ENCODE data around the gene KCNAB1. TPM values are rescaled to one million over a fixed set of nuclear protein-coding genes. Genes with fewer than 3 reads are reported as not detected.

The KCNAB1 gene
- total and polyA plus RNA-seq, 2 experiments from 2014 or later = 0.80 to 1.4 TPM

DNA sequence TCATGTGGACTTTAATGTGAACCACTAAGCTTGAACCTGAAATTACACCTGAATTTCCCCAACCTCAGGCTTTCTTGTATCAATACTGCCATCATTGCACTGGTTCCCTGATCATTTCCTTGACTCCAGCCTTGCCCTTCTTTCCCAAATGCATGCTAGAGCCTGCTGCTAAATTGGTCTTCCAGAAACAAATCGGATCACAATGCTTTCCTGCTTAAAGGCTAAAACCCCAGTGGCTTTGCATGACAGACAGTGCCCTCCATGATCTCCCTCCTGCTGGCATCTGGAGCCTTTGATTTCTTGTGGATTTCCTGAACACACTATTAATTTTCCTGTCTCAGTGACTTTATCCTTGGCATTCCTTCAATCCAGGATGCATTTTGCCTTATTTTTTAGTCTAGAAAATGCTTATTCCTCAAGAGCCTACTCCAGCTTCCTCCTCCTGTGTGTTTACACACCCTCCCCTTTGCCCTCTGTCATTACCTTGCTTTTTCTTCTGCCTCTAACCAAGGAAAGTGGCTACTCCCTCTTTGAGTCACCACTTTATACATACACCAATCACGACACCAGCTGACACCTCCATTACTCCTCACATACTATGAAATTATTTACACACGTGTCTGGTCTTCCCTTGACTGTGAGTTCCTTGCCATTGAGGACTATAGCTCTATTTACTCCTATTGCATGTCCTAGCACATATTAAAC lies 214.6 kb downstream of the KCNAB1 start:
- no peaks in the 10 kb centered on the region for H4K20me1 ChIP-seq (ENCODE audit: insufficient read depth, poor library complexity, severe bottlenecking)
- peak; percentile 55 for DNase-seq (ENCODE audit: low spot score)
- no peaks in the 10 kb centered on the region for H3K4me1 ChIP-seq (ENCODE audit: insufficient read depth)

GRCh38 chr3:156339491-156339890 lies 219.1 kb downstream of the KCNAB1 start:
- no peak overlapping the region for H2AFZ ChIP-seq
- 66% methylated on average over 3 of the region's 3 CpGs for WGBS (ENCODE audit: low lambda C conversion rate, missing lambda C conversion rate)
- no peak for TF ChIP-seq EZH2 (IDR thresholded peaks at IDR 0.05; ENCODE audit: borderline replicate concordance)
- TF ChIP-seq, protein P1, sequence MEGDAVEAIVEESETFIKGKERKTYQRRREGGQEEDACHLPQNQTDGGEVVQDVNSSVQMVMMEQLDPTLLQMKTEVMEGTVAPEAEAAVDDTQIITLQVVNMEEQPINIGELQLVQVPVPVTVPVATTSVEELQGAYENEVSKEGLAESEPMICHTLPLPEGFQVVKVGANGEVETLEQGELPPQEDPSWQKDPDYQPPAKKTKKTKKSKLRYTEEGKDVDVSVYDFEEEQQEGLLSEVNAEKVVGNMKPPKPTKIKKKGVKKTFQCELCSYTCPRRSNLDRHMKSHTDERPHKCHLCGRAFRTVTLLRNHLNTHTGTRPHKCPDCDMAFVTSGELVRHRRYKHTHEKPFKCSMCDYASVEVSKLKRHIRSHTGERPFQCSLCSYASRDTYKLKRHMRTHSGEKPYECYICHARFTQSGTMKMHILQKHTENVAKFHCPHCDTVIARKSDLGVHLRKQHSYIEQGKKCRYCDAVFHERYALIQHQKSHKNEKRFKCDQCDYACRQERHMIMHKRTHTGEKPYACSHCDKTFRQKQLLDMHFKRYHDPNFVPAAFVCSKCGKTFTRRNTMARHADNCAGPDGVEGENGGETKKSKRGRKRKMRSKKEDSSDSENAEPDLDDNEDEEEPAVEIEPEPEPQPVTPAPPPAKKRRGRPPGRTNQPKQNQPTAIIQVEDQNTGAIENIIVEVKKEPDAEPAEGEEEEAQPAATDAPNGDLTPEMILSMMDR (IDR thresholded peaks at IDR 0.05; ENCODE audit: poor library complexity) = no peak
- TF ChIP-seq EZH2phosphoT487 (IDR thresholded peaks at IDR 0.05; ENCODE audit: low read depth, severe bottlenecking, unreplicated experiment) = no peak
- no peaks in the 10 kb centered on the region for H3K27me3 ChIP-seq
- H3K4me2 ChIP-seq = no peak overlapping the region
- H3K4me1 ChIP-seq (ENCODE audit: insufficient read depth) = no peaks in the 10 kb centered on the region
- no peak overlapping the region for H3K4me3 ChIP-seq
- H3K27ac ChIP-seq = no peak overlapping the region
- no peaks in the 10 kb centered on the region for H4K20me1 ChIP-seq (ENCODE audit: insufficient read depth, poor library complexity, severe bottlenecking)
- H3K79me2 ChIP-seq = no peaks in the 10 kb centered on the region
- H3K36me3 ChIP-seq (replicated peaks; ENCODE audit: insufficient read depth, low read depth) = no peaks in the 10 kb centered on the region
- no peaks in the 10 kb centered on the region for H3K9me3 ChIP-seq (ENCODE audit: low read depth)
- DNase-seq (ENCODE audit: low spot score) = no peak
- no peaks in the 10 kb centered on the region for H3K9me2 ChIP-seq (replicated peaks; ENCODE audit: insufficient read depth)

More for the DNA sequence above, 214.6 kb downstream of the KCNAB1 start:
- Histone ChIP-seq H3K4me2 (no peak overlapping the region), H3K36me3 (replicated peaks; ENCODE audit: insufficient read depth, low read depth) (no peaks in the 10 kb centered on the region), H3K79me2 (no peaks in the 10 kb centered on the region), H3K9me2 (replicated peaks; ENCODE audit: insufficient read depth) (no peaks in the 10 kb centered on the region), H2AFZ (no peak overlapping the region), H3K27me3 (no peaks in the 10 kb centered on the region), H3K4me3 (no peak overlapping the region), H3K9me3 (ENCODE audit: low read depth) (no peaks in the 10 kb centered on the region), H3K27ac (peak overlapping the region; percentile 7)
- WGBS (ENCODE audit: low lambda C conversion rate, missing lambda C conversion rate) = 50% methylated on average over 3 of the region's 3 CpGs
- TF ChIP-seq EZH2 (IDR thresholded peaks at IDR 0.05; ENCODE audit: borderline replicate concordance) (no peak), EZH2phosphoT487 (IDR thresholded peaks at IDR 0.05; ENCODE audit: low read depth, severe bottlenecking, unreplicated experiment) (no peak)
- TF ChIP-seq, protein P1 (IDR thresholded peaks at IDR 0.05; ENCODE audit: poor library complexity) = no peak

- H3K36me3 ChIP-seq (replicated peaks; ENCODE audit: insufficient read depth, low read depth) = no peaks in the 10 kb centered on the region
- H4K20me1 ChIP-seq (ENCODE audit: insufficient read depth, poor library complexity, severe bottlenecking) = no peaks in the 10 kb centered on the region
- no peaks in the 10 kb centered on the region for H3K4me1 ChIP-seq (ENCODE audit: insufficient read depth)
- no peaks in the 10 kb centered on the region for H3K9me2 ChIP-seq (replicated peaks; ENCODE audit: insufficient read depth)
- DNase-seq (ENCODE audit: low spot score) = no peak
- WGBS (ENCODE audit: low lambda C conversion rate, missing lambda C conversion rate) = 74% methylated on average over 2 of the region's 2 CpGs
- no peak overlapping the region for H3K4me2 ChIP-seq
- H3K27ac ChIP-seq = no peak overlapping the region
- no peak overlapping the region for H2AFZ ChIP-seq
- H3K27me3 ChIP-seq = no peaks in the 10 kb centered on the region
- no peaks in the 10 kb centered on the region for H3K79me2 ChIP-seq
- TF ChIP-seq, protein P1 (IDR thresholded peaks at IDR 0.05; ENCODE audit: poor library complexity) = no peak
- no peak for TF ChIP-seq EZH2phosphoT487 (IDR thresholded peaks at IDR 0.05; ENCODE audit: low read depth, severe bottlenecking, unreplicated experiment)
- no peak for TF ChIP-seq EZH2 (IDR thresholded peaks at IDR 0.05; ENCODE audit: borderline replicate concordance)
- H3K4me3 ChIP-seq = no peak overlapping the region
- H3K9me3 ChIP-seq (ENCODE audit: low read depth) = no peaks in the 10 kb centered on the region
These were observed 221.0 kb downstream of the KCNAB1 start for GRCh38 chr3:156341332-156341731.

Measured in hepatocyte (in vitro differentiated cells).